HG02642 (cell line): ENCODE data around the gene SHMT1.
"Not testable (repeated sequence)": the region's sequence is repeated elsewhere in the genome, so short reads cannot be mapped to it uniquely, and the experiment has no call there.

ENCODE experiments used
- ATAC-seq: cut with Tn5 transposase; IDR thresholded peaks from one replicate; pipeline ENCODE4 v1.9.1; 2021; ENCODE audit warnings: mild to moderate bottlenecking; ENCODE audit not compliant: unreplicated experiment, poor library complexity

The SHMT1 gene

DNA sequence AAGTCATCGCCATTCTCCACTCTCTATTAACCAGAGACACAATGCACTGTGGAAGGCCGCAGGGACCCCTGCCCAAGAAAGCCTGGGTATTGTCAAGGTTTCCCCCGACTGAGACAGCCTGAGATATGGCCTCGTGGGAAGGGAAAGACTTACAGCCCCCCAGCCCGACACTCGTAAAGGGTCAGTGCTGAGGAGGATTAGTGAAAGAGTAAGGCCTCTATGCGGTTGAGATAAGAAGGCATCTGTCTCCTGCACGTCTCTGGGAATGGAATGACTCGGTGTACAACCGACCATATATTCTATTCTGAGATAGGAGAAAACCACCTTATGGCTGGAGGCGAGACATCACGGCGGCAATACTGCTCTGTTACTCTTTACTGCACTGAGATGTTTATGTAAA is 60.1 kb downstream of the SHMT1 start:
- ATAC-seq: not testable (repeated sequence)

DNA sequence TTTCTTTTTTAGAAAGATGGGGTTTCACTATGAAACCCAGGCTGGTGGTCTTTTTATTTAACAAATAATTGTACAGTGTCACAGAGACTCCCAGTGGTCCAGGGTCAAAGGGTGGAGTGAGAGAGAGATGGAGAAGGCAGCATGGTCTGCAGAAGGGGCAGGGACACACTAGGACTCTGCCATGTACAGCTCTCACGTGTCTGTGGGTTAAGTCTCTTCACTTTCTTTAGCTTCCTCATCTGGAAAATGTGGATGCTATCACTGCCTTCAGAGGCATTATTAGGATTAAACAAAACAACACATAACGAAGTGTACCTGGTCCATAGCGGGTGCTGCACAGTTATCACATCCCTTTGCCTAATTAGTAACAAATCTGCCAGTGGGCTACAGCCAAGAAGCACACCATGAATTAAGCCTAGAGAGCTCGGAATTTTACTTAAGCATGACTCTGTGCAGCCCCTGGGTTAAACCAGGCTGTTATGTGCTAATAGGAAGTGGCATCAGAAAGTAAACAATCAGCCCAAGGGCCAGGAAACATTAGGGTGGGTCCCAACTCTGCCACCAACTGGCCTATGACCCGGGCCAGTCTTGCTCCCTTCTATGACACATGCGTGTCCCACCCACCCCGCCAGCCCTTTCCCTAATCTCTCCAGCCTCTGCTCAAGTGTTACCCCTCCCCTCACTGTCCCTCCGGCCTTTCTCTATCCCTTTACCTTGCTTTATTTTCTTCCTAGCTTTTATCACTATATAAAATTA is 62.4 kb downstream of the SHMT1 start:
- no peak for ATAC-seq

DNA sequence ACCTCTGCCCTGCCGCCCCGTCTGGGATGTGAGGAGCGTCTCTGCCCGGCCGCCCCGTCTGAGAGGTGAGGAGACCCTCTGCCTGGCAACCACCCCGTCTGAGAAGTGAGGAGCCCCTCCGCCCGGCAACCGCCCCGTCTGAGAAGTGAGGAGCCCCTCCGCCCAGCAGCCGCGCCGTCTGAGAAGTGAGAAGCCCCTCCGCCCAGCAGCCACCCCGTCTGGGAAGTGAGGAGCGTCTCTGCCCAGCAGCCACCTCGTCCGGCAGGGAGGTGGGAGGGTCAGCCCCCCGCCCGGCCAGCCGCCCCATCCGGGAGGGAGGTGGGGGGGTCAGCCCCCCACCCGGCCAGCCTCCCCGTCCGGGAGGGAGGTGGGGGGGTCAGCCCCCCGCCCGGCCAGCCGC is 65.3 kb downstream of the SHMT1 start:
- ATAC-seq: not testable (repeated sequence)

DNA sequence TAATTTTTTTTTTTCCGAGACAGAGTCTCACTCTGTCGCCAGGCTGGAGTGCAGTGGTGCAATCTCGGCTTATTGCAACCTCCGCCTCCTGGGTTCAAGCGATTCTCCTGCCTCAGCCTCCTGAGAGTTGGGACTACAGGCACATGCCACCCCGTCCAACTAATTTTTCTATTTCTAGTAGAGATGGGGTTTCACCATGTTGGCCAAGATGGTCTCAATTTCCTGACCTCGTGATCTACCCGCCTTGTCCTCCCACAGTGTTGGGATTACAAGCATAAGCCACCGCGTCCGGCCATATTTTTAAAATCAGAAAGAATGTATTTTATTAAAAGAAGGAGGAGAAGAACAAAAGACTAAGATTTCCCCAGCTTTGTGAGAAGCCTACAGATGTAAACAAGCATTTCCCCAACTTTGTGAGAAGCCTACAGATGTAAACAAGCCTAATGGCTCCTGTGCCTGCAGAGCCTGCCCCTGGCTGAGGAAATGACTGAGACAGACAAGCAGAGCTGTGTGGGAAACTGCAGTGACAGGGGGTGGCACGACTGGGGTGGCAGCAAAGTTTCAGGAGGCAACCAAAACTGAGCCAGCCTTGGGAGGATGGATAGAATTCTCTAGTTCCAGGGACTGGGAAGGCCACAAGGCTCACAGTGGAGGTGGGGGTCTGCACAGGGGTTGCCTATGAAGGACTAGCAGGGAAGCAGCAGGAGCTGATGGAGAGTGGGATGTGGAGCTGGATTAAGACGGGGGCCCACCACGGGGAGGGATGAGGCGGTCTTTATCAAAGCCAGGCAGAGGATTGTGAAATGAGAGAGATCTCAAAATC is 71.4 kb downstream of the SHMT1 start:
- no peak for ATAC-seq

GRCh38 chr17:18285296-18285695 is 78.1 kb downstream of the SHMT1 start:
- ATAC-seq: no peak

DNA sequence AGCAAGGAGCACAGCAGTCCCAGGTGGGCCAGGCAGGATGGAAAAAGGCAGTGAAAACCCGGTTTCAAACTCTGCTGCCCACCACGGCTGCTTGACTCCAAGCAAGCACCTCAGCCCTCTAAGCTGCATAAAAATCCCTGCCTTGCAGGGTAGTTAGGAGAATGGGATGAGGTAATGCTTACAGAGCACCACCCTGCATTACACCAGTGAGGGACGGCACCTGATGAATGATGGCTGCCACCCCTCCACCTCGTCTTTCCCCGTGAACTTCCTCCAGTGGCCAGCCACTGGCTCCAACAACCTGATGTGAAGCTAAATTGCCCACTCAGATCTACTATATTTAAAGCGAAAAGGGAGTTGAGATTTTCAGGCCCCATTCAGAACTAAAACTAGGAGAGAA is 81.6 kb downstream of the SHMT1 start:
- no peak for ATAC-seq

DNA sequence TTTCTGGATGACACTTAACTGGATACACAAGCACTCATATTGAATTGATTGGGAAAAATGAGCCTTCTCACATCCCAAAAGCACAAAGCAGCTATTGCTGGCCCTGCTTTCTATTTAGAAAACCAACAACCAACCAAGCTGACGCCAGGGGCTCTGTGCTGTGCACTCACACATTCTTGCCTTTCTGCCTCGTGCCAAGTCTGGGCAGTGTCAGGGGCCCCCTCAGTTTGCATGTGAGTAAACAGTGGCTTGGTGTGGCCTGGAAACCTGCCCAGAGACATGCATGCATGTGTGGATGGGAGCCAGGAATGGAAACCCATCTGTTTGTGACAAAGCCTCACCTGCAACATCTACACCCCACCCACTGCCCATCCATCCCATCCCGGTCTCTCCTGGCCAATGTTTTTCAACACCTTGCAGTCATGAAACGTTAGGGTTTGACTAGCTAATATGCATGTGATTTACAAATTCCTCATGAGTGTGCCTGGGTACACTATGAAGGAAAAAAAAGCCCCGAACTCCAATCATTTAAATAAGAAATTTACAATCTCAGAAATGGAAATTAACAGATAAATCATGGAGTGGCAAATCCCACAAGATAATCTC is 82.5 kb downstream of the SHMT1 start:
- ATAC-seq: no peak

- no peak for ATAC-seq
These were observed 83.1 kb downstream of the SHMT1 start for GRCh38 chr17:18280249-18280648.

DNA sequence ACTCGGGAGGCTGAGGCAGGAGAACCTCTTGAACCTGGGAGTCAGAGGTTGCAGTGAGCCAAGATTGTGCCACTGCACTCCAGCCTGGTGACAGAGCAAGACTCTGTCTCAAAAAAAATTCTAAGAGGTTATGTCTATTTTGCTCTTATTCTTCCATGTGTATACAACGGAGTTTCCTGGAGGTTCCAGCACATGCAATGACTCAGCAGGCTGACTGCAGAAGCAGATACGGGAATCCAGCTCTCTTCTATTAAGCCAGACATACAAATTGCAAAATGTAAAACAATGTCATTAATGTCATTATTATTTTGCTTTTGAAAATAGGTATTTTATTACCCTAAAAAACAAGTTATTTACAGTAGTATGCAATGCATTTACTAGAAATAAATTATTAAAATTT is 84.5 kb downstream of the SHMT1 start:
- no peak for ATAC-seq
